HUDEP-2 (cell line): Measurements from ENCODE around the gene C4orf50.
"Not testable (repeated sequence)": the region's sequence is repeated elsewhere in the genome, so short reads cannot be mapped to it uniquely, and the experiment has no call there.

Experiments used
- DNase-seq, 76 experiments: peaks; one replicate each; lab custom pipeline; 2025; ENCODE audit not compliant: unreplicated experiment in 76 of 76; lab: John Stamatoyannopoulos, UW

C4orf50 gene

GRCh38 chr4:5995901-5996623 is 22.2 kb downstream of the C4orf50 start:
- DNase-seq, result no peak

DNA sequence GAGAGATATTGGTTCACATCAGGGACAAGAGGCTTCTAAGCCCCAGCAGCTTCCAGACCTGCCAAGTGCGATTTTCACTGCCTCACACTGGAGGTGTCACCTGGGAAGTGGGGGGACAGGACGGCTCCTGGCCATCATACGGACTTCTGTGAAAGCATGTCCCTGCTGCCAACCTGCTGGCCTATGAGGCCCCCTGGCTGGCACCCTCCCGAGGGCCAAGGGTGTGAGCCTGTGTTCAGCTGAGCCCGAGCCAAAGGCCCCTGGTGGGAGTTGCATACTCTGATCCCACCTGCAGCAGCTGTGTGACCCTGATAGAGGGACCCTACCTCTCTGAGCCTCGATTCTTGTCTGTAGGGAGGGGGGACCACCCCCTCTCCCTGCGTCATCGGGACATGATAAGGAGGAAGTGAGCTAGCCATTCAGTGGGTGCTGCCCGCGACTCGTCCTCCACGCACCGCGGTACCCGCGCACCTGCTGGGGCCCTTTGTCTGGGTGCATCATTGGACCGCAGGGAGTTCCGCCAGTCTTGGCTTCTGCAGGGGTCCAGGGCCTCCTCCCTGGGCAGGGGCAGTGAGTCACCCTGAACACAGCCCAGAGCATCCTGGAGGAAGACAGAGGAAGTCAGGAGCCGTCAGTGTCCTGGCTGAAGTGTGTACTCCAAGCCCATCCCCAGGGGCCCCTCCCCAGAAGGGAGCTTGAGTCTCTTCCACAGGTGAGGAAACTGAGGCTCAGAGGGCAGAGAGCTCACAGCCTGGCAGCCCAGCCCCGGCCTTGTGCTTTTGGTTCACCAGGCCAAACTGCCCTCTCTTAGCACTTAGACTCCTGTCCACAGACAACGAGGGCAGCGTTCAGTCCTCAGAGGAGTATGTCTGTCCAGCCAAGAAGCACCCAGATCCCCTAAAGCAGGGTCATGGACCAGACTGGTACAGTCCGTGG is 24.1 kb downstream of the C4orf50 start:
- DNase-seq, result no peak

DNA sequence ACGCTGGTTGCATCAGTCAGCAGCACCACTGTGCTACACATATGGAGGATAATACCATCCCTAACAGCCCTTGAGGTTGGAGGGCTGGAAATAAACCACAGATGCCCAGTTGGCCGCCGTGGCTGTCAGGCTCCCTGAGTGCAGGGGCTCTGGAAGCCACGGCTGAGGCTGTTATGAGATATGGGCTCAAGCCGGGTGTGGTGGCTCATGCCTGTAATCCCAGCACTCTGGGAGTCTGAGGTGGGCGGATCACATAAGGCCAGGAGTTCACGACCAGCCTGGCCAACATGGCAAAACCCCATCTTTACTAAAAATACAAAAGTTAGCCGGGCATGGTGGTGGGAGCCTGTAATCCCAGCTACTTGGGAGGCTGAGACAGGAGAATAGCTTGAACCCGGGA is 24.9 kb downstream of the C4orf50 start:
- DNase-seq, result not testable (repeated sequence)

GRCh38 chr4:5992828-5993321 is 25.4 kb downstream of the C4orf50 start:
- DNase-seq, result no peak

DNA sequence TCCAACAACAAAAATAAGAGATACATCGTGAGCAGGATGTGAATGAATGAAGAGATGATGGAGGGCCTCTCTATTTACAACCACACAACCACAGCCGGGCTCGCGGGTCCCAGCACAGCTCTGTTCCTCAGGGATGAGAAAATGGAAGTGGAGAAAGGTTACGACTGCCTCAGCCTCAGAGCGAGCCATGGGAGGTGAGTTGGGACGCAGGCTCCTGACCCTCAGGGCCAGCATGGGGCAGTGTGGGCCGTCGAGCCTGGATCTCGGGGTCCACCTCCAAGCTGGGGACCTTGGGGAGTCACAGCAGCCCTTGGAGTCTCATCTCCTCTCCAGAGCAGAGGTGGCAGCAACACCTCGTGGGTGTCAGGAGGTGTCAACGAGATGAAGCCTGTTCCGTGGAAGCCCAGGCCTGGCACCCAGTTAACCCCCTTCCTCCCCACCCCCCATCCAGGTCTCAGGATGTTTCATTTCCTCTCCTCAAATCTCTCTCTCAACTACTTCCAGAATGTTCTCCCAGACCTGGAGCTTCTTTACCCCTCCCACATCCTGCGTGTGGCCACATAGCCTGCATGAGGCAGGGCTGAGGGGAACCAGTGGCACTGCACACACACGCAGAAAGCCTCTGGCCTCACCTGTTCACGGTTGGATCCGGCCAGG is 25.9 kb downstream of the C4orf50 start:
- no peak for DNase-seq

DNA sequence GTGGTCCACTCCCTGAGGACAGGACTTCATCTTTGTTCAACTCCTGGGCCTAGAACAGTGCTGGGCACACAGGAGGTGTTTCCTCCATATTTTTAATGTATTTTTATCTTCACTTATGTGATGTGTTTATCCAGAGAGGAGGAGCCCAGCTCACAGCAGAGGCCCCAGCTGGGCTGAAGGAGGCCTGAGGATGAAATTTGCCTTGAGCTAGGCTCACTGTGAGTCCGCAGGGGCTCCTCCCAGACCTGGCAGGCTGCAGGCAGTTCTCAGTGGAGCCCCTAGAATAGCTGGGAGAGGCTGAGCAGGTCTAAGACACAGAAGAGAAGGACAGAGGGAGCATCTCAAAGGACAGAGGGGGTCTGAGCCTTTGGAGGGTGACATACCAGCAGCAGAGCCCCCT is 26.8 kb downstream of the C4orf50 start:
- DNase-seq, result no peak

DNA sequence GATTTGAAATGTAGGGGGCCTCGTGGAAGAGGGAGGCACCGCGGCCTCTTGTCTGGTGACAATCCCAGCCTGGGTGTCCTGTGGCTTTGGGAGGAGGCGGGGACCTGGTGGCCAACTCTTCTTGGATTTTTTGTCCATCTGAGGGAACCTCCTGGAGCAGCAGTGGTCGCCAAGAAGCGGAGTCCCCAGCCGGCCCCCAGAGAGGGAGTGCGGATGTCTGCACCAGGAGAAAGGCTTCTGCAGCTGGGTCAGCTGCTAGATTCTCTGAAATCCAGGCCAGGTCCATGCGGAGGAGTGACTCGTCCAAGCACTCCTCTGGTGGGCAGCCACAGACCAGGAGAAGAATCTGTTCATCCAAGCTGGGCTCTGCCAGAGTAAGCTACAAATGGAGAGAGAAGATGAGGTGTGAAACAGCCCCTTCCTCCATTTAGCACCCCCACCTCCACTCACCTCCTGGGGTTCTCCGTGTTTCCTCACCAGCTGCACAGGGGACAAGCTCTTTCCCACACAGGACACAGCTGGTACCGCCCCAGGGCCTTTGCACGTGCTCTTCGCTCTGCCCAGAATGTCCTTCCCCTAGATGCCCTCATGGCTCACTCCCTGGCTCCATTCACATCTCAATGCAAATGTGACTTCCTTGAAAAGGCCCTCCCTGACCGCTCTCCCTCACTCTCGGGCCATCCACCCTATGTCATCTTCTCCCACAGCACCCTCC is 27.6 kb downstream of the C4orf50 start:
- no peak for DNase-seq

DNA sequence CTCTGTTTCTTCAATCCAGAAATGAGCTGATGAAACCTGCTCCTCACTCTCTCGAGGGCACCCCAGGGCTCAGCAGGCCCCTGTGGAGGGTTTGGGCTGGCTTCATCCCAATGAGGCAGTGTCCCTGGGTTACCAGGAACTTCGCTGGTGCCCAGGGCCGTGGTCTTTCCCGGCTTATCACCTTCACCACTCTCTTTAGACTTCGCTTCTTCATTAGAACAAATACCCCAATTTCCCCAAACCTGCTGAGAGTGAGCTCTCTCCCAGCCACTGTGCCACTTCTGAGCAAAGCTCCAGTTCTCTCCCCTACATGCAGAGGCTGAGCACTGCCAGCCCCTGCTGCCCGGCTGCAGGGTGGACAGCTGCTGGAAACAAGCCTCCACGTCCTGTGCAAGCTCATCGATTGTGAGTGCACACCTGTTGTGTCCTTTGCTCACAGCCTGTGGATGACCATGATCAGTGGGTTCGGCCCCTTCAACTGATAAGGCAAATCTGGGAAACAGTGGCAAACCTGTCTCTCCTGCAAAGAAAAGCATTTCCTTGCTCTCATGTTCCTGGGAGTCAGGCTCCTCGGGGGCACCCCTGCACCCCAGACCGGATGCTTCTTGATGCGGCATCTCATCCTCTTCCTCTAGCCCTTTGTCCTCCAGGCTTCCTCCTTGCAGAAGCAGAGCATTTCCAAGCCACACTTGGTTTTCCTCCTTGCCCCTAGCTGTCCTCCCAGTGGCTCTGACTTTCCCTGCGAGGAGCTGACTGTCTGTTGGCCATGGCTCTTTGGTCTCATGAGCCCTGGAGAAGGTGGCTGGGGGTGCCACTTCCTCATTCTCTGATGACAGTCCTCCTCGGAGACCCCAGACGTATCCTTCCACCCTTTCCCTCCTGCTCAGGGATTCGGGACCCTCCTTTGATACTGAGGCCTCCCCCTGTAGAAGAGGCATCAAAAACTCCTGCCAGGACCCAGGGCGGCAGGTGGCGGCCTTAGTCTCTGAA is 28.7 kb downstream of the C4orf50 start:
- no peak for DNase-seq

- no peak for DNase-seq
These were observed 30.0 kb downstream of the C4orf50 start for GRCh38 chr4:5988086-5988845.

DNA sequence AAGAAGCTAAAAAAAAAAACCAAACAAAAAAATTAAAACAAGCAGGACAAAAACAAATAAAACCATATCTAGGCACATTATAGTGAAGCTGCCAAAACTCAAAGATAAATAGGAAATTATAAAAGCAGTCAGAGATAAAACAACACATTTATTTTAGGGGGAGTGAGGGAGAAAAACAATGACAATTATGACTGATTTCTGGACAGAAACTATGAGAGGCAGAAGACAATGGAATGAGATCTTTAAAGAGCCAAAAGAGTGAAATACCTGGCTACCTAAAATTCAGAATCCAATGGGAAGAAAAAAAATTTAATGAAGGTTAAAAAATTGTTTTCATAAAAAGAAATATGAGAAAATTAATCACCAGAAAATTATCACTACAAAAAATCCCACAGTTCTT is 33.4 kb downstream of the C4orf50 start:
- no peak for DNase-seq

GRCh38 chr4:5982156-5982973 is 35.9 kb downstream of the C4orf50 start:
- no peak for DNase-seq

- DNase-seq, result no peak
These were observed 37.6 kb downstream of the C4orf50 start for GRCh38 chr4:5980436-5981155.

- peak in 1 of 76 experiments; percentile 4 for DNase-seq
These were observed 38.2 kb downstream of the C4orf50 start for GRCh38 chr4:5979981-5980380.

- no peak for DNase-seq
These were observed 41.3 kb downstream of the C4orf50 start for GRCh38 chr4:5976921-5977320.

- no peak for DNase-seq
These were observed 41.8 kb downstream of the C4orf50 start for GRCh38 chr4:5976431-5976830.

GRCh38 chr4:5974321-5974720 is 43.9 kb downstream of the C4orf50 start:
- DNase-seq, result no peak
